H1 (cell line): ENCODE measurements around the gene DTNB. TPM values are rescaled to one million over a fixed set of nuclear protein-coding genes. Genes with fewer than 3 reads are reported as not detected.

Source experiments
- CREB1 ChIP-seq: IDR thresholded peaks from 2 replicates; pipeline ENCODE4 v1.6.1; 2012; ENCODE audit warnings: inconsistent platforms
- FOSL1 ChIP-seq: IDR thresholded peaks from 2 replicates; pipeline ENCODE4 v1.6.1; 2011; ENCODE audit warnings: mild to moderate bottlenecking, low read depth, low read length, moderate library complexity; ENCODE audit not compliant: insufficient read depth
- polyA plus RNA-seq, 7 experiments: library from polyadenylated mRNA; depleted of rRNA in 3 of 7; stranded (reverse) in 5 of 7; unstranded in 2 of 7; fragments of >200 nt in 5 of 7; fragments of 200-250 nt in 2 of 7; gene quantifications; 1 replicate in 5 of 7; 2 replicates in 1 of 7; 4 replicates in 1 of 7; pipeline versions ENCODE4 v1.2.1 to v1.2.3, GENCODE V29; 2011 to 2013; ENCODE audit warnings: missing spikeins in 2 of 7, mixed read lengths in 2 of 7
- total RNA-seq: library from RNA; stranded (reverse); fragmentation: NEBNext Ultra II Directional; extraction: Animal tissue kit (Norgen Biotek cat#: 25700); gene quantifications from 2 replicates; pipeline ENCODE4 v1.2.1, GENCODE V29; 2021
- TF ChIP-seq, protein P1 (sequence below): fragments of 300-600 bp; sonication (generic); IDR thresholded peaks from 2 replicates; pipeline ENCODE4 v1.7.1; 2012; ENCODE audit warnings: low read length, moderate library complexity, mild to moderate bottlenecking, inconsistent platforms; ENCODE audit not compliant: insufficient replicate concordance

Gene DTNB
- total and polyA plus RNA-seq, 2 of the 8 experiments (the other 6 are each of a cell fraction or from before 2014, with no cell fraction given), result 39.6 to 49.5 TPM

DNA sequence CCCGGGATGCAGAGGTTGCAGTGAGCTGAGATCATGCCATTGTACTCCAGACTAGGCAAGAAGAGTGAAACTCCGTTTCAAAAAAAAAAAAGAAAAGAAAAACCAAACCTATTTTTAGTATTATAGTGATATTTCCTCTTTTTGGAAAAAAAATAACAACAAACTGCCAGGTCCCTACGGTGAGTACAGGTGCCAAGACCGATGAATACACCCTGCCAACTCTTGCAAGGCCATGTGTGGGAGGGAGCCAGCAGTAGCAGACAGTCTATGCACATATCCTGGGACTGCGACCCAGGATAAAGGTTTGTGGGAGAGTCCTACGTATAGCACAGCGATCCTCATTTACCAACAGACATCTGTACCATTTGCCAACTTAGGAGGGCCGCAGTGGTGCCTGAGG, 262.1 kb downstream of the DTNB start (continued):
- TF ChIP-seq, protein P1, sequence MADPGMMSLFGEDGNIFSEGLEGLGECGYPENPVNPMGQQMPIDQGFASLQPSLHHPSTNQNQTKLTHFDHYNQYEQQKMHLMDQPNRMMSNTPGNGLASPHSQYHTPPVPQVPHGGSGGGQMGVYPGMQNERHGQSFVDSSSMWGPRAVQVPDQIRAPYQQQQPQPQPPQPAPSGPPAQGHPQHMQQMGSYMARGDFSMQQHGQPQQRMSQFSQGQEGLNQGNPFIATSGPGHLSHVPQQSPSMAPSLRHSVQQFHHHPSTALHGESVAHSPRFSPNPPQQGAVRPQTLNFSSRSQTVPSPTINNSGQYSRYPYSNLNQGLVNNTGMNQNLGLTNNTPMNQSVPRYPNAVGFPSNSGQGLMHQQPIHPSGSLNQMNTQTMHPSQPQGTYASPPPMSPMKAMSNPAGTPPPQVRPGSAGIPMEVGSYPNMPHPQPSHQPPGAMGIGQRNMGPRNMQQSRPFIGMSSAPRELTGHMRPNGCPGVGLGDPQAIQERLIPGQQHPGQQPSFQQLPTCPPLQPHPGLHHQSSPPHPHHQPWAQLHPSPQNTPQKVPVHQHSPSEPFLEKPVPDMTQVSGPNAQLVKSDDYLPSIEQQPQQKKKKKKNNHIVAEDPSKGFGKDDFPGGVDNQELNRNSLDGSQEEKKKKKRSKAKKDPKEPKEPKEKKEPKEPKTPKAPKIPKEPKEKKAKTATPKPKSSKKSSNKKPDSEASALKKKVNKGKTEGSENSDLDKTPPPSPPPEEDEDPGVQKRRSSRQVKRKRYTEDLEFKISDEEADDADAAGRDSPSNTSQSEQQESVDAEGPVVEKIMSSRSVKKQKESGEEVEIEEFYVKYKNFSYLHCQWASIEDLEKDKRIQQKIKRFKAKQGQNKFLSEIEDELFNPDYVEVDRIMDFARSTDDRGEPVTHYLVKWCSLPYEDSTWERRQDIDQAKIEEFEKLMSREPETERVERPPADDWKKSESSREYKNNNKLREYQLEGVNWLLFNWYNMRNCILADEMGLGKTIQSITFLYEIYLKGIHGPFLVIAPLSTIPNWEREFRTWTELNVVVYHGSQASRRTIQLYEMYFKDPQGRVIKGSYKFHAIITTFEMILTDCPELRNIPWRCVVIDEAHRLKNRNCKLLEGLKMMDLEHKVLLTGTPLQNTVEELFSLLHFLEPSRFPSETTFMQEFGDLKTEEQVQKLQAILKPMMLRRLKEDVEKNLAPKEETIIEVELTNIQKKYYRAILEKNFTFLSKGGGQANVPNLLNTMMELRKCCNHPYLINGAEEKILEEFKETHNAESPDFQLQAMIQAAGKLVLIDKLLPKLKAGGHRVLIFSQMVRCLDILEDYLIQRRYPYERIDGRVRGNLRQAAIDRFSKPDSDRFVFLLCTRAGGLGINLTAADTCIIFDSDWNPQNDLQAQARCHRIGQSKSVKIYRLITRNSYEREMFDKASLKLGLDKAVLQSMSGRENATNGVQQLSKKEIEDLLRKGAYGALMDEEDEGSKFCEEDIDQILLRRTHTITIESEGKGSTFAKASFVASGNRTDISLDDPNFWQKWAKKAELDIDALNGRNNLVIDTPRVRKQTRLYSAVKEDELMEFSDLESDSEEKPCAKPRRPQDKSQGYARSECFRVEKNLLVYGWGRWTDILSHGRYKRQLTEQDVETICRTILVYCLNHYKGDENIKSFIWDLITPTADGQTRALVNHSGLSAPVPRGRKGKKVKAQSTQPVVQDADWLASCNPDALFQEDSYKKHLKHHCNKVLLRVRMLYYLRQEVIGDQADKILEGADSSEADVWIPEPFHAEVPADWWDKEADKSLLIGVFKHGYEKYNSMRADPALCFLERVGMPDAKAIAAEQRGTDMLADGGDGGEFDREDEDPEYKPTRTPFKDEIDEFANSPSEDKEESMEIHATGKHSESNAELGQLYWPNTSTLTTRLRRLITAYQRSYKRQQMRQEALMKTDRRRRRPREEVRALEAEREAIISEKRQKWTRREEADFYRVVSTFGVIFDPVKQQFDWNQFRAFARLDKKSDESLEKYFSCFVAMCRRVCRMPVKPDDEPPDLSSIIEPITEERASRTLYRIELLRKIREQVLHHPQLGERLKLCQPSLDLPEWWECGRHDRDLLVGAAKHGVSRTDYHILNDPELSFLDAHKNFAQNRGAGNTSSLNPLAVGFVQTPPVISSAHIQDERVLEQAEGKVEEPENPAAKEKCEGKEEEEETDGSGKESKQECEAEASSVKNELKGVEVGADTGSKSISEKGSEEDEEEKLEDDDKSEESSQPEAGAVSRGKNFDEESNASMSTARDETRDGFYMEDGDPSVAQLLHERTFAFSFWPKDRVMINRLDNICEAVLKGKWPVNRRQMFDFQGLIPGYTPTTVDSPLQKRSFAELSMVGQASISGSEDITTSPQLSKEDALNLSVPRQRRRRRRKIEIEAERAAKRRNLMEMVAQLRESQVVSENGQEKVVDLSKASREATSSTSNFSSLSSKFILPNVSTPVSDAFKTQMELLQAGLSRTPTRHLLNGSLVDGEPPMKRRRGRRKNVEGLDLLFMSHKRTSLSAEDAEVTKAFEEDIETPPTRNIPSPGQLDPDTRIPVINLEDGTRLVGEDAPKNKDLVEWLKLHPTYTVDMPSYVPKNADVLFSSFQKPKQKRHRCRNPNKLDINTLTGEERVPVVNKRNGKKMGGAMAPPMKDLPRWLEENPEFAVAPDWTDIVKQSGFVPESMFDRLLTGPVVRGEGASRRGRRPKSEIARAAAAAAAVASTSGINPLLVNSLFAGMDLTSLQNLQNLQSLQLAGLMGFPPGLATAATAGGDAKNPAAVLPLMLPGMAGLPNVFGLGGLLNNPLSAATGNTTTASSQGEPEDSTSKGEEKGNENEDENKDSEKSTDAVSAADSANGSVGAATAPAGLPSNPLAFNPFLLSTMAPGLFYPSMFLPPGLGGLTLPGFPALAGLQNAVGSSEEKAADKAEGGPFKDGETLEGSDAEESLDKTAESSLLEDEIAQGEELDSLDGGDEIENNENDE, result no peak
- TF ChIP-seq FOSL1 (no peak), CREB1 (no peak)
